Mammary epithelial cell (primary cell): Measurements from ENCODE around the gene ZNF883.

ENCODE experiments used
- CTCF ChIP-seq, 2 donors: IDR thresholded peaks in 1 of 2; conservative IDR thresholded peaks in 1 of 2; 2 replicates each; pipeline ENCODE4 v1.5.1; 2011 to 2012; ENCODE audit warnings: inconsistent platforms in 2 of 2, low read length in 2 of 2, mild to moderate bottlenecking in 2 of 2, control low read depth in 1 of 2, low read depth in 1 of 2; ENCODE audit not compliant: insufficient read depth in 1 of 2; ENCODE audit errors: extremely low read depth in 1 of 2
- EZH2 ChIP-seq: IDR thresholded peaks from 2 replicates; pipeline ENCODE4 v1.6.1; 2012; ENCODE audit warnings: low read length, inconsistent platforms, borderline replicate concordance

- TF ChIP-seq EZH2 (no peak), CTCF (conservative IDR thresholded peaks at IDR 0.05 in 1 of 2, IDR thresholded peaks at IDR 0.05 in 1 of 2; ENCODE audit: extremely low read depth in 1 of 2, insufficient read depth in 1 of 2, low read depth in 1 of 2, low read length in 2 of 2) (no peak)
These were observed 6.2 kb downstream of the ZNF883 start for GRCh38 chr9:113005777-113006176.
